HepG2 (cell line): ENCODE data around the gene ATPAF2. TPM values are rescaled to one million over a fixed set of nuclear protein-coding genes. Genes with fewer than 3 reads are reported as not detected.

ENCODE experiments used
- AKAP8 ChIP-seq: sonication (generic); formaldehyde crosslinking; IDR thresholded peaks from 2 replicates; pipeline ENCODE4 v1.5.1; 2020; ENCODE audit warnings: mild to moderate bottlenecking, missing genetic modification reagents
- CENPT ChIP-seq: sonication (generic); formaldehyde crosslinking; IDR thresholded peaks from 2 replicates; pipeline ENCODE4 v1.8.0; 2022; ENCODE audit warnings: low read depth, mild to moderate bottlenecking, moderate library complexity, missing genetic modification reagents
- CREB1 ChIP-seq, 2 experiments: fragments of 450-650 bp in 1 of 2; IDR thresholded peaks; 2 replicates each; pipeline ENCODE4 v1.6.1; 2016 to 2017; ENCODE audit warnings: control low read depth in 1 of 2, mild to moderate bottlenecking in 1 of 2, missing compliant biosample characterization in 1 of 2, missing genetic modification characterization in 1 of 2
- CREB3 ChIP-seq: sonication (generic); formaldehyde crosslinking; IDR thresholded peaks from 2 replicates; pipeline ENCODE4 v1.5.0; 2020; ENCODE audit warnings: missing genetic modification reagents
- HNRNPK ChIP-seq: fragments of 200-400 bp; formaldehyde crosslinking; IDR thresholded peaks from 2 replicates; pipeline ENCODE4 v1.6.1; 2018; ENCODE audit warnings: low read length, low read depth, moderate library complexity, mild to moderate bottlenecking; ENCODE audit not compliant: poor library complexity, severe bottlenecking
- NR0B2 ChIP-seq: sonication (generic); formaldehyde crosslinking; IDR thresholded peaks from 2 replicates; pipeline ENCODE4 v1.4.0; 2020; ENCODE audit warnings: mild to moderate bottlenecking, missing genetic modification reagents
- RAD51 ChIP-seq: fragments of 450-650 bp; IDR thresholded peaks from 2 replicates; pipeline ENCODE4 v1.6.1; 2016; ENCODE audit warnings: borderline replicate concordance
- SCMH1 ChIP-seq: sonication (generic); formaldehyde crosslinking; IDR thresholded peaks from 2 replicates; pipeline ENCODE4 v1.9.0; 2021; ENCODE audit warnings: missing genetic modification reagents, mild to moderate bottlenecking, borderline replicate concordance
- SMARCE1 ChIP-seq: fragments of 450-650 bp; IDR thresholded peaks from 2 replicates; pipeline ENCODE4 v1.6.1; 2017; ENCODE audit warnings: borderline replicate concordance
- SP4 ChIP-seq: sonication (generic); formaldehyde crosslinking; IDR thresholded peaks from 2 replicates; pipeline ENCODE4 v1.8.1; 2023; ENCODE audit warnings: mild to moderate bottlenecking, missing genetic modification reagents
- TBL1XR1 ChIP-seq: fragments of 150-350 bp; IDR thresholded peaks from 2 replicates; pipeline ENCODE4 v1.6.1; 2014; ENCODE audit warnings: borderline replicate concordance, low read length; ENCODE audit not compliant: partially characterized antibody
- WIZ ChIP-seq: sonication (generic); formaldehyde crosslinking; IDR thresholded peaks from 2 replicates; pipeline ENCODE4 v1.5.1; 2020; ENCODE audit warnings: mild to moderate bottlenecking, missing genetic modification reagents
- XBP1 ChIP-seq: sonication (generic); formaldehyde crosslinking; IDR thresholded peaks from 2 replicates; pipeline ENCODE4 v1.5.0; 2020; ENCODE audit warnings: missing genetic modification reagents
- YEATS4 ChIP-seq: sonication (generic); formaldehyde crosslinking; IDR thresholded peaks from 2 replicates; pipeline ENCODE4 v1.4.0; 2020; ENCODE audit warnings: missing genetic modification reagents, borderline replicate concordance
- ZBTB33 ChIP-seq: sonication (generic); formaldehyde crosslinking; IDR thresholded peaks from 2 replicates; pipeline ENCODE4 v1.4.0; 2020; ENCODE audit warnings: missing genetic modification reagents
- ZBTB4 ChIP-seq: sonication (generic); formaldehyde crosslinking; IDR thresholded peaks from 2 replicates; pipeline ENCODE4 v1.4.0; 2020; ENCODE audit warnings: missing genetic modification reagents, mild to moderate bottlenecking, borderline replicate concordance
- ZBTB7B ChIP-seq: sonication (generic); formaldehyde crosslinking; IDR thresholded peaks from 2 replicates; pipeline ENCODE4 v1.4.0; 2020; ENCODE audit warnings: missing genetic modification reagents
- ZC3H13 ChIP-seq: sonication (generic); formaldehyde crosslinking; IDR thresholded peaks from 2 replicates; pipeline ENCODE4 v1.8.1; 2023; ENCODE audit warnings: mild to moderate bottlenecking, missing genetic modification reagents, moderate library complexity
- ZNF282 ChIP-seq: fragments of 450-650 bp; IDR thresholded peaks from 2 replicates; pipeline ENCODE4 v1.6.1; 2018; ENCODE audit not compliant: partially characterized antibody
- ZNF30 ChIP-seq: sonication (generic); formaldehyde crosslinking; IDR thresholded peaks from 2 replicates; pipeline ENCODE4 v1.5.0; 2020; ENCODE audit warnings: mild to moderate bottlenecking, missing genetic modification reagents
- ZNF367 ChIP-seq: sonication (generic); formaldehyde crosslinking; IDR thresholded peaks from 2 replicates; pipeline ENCODE4 v1.4.0; 2020; ENCODE audit warnings: missing genetic modification reagents, borderline replicate concordance
- ZNF441 ChIP-seq: sonication (generic); formaldehyde crosslinking; IDR thresholded peaks from 2 replicates; pipeline ENCODE4 v1.7.0; 2021; ENCODE audit warnings: missing genetic modification reagents, borderline replicate concordance
- ZNF549 ChIP-seq: sonication (generic); formaldehyde crosslinking; IDR thresholded peaks from 2 replicates; pipeline ENCODE4 v1.5.0; 2020; ENCODE audit warnings: missing genetic modification reagents
- ZNF550 ChIP-seq: sonication (generic); formaldehyde crosslinking; IDR thresholded peaks from 2 replicates; pipeline ENCODE4 v1.4.0; 2020; ENCODE audit warnings: mild to moderate bottlenecking, missing genetic modification reagents, borderline replicate concordance
- polyA plus RNA-seq, 8 experiments: library from polyadenylated mRNA; depleted of rRNA in 3 of 8; stranded (reverse) in 7 of 8; unstranded in 1 of 8; fragments of >200 nt; fragmentation: Illumina TruSeq in 4 of 8; extraction: Trizol in 4 of 8; gene quantifications; 2 replicates each; pipeline versions ENCODE4 v1.2.1 to v1.2.3, GENCODE V29; 2011 to 2016; ENCODE audit warnings: low read depth in 4 of 8, missing spikeins in 1 of 8, mixed read lengths in 1 of 8; ENCODE audit not compliant: insufficient read depth in 1 of 8
- total RNA-seq, 5 experiments: library from RNA; depleted of rRNA; stranded (reverse); fragments of >200 nt; fragmentation: Illumina TruSeq; extraction: Trizol; gene quantifications; 2 replicates each; pipeline ENCODE4 v1.2.3, GENCODE V29; 2016; ENCODE audit warnings: low read depth in 1 of 5

ATPAF2 gene
- total and polyA plus RNA-seq, 2 of the 13 experiments (the other 11 are each of a cell fraction or from before 2014, with no cell fraction given) = 15.0 to 16.5 TPM

GRCh38 chr17:18038861-18039534, at the start of gene ATPAF2, which contains the start of gene GID4 (continued):
- TF ChIP-seq CREB3 (no peak), ZBTB33 (CRISPR knock-in tag) (no peak), CREB1 (IDR thresholded peaks at IDR 0.05) (peak; percentile 94), CREB1 (CRISPR knock-in tag; IDR thresholded peaks at IDR 0.05) (peak; percentile 96), SCMH1 (CRISPR knock-in tag) (no peak), AKAP8 (CRISPR knock-in tag) (peak; percentile 65; the same call in 1 of the 2 replicates), NR0B2 (CRISPR knock-in tag) (no peak), ZNF367 (CRISPR knock-in tag) (no peak), ZNF282 (no peak), ZNF550 (CRISPR knock-in tag) (no peak), CENPT (CRISPR knock-in tag) (no peak), XBP1 (CRISPR knock-in tag) (0 out of 2 replicates have a peak, but pooled peaks have one; percentile 67), RAD51 (peak; percentile 87), TBL1XR1 (no peak), ZNF30 (CRISPR knock-in tag) (no peak), ZNF441 (CRISPR knock-in tag) (0 out of 2 replicates have a peak, but pooled peaks have one; percentile 33), ZBTB7B (no peak), HNRNPK (peak; percentile 63), SP4 (CRISPR knock-in tag) (peak; percentile 94), ZNF549 (CRISPR knock-in tag) (no peak), ZBTB4 (CRISPR knock-in tag) (no peak), YEATS4 (CRISPR knock-in tag) (peak; percentile 87), SMARCE1 (no peak), WIZ (CRISPR knock-in tag) (no peak), ZC3H13 (CRISPR knock-in tag) (no peak)
